ENCODE results near the gene NAB2.
"Not testable (repeated sequence)": the region's sequence is repeated elsewhere in the genome, so short reads cannot be mapped to it uniquely, and the experiment has no call there.

Gene NAB2

DNA sequence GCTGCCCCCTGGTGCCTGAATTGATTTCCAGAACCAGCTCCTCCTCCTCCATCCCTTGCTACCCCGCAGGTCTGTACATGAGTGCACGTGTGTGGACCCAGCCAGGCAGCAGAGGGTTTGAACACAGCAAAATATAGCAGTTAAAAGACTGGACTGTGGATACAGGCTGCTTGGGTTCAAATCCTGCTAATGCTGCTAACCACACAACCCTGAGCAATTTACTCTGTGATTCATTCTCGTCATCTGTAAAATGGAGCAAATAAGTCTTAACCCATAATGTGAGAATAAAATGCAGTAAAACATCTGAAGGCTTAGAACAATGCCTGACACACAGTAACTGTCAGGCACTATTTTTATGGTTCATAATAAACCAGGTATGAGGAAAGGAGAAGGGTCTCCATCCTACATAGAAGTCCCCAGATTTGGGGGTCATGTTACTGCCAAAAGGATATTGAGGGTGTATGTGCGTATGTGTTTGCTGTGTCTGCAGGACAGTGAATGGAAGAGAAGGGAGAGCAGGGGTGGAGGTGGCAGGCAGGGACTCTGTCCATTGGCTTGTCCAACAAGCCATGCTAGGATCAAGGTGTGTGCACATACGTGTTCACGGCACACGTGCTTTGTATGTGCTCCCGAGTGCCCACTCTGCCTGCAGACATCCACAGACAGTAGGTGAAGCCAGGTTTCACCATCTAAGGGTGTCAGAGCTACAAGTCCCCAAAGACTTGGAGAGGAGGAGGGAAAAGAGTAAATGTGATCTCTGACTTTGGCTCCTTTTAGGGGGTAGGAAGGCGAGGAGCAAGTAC lies 23.8 kb downstream of the NAB2 start:
- no peak for DNase-seq

DNA sequence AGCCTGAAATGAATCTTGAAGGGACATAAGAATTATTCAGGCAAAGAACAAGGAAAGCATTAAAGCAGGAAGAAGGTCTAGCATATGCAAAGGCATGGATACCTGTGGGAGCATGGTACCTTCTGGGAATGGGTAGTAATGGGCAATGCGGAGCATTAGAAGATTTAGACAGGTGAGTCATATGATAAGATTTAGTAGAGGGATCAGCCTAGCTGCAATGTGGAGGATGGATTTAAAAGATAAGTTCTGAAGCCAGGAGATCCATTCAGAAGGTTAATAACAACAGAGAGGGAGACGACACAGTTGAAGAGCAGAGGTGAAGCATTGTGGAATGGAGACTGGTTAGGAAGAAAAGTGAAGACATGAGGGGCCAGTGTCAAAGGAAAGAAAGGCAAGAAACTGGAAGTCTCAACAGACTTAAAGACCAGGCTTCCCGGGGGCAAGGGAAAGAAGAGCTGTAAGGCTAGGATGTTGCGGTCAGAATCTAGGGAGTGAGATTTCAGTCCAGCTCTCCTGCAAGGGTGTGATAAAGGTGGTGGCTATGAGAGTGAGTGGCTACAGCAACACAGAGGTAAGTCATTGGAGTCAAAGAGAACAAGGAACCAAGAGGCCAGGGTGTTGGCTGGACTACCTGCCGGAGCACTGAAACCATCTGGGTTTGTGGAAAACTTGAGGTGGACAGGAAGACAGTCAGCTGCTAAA lies 27.8 kb downstream of the NAB2 start:
- DNase-seq, result no peak

- peak; percentile 45 for DNase-seq
These were observed 29.9 kb downstream of the NAB2 start for GRCh38 chr12:57118711-57119271.

GRCh38 chr12:57119294-57120085 lies 30.6 kb downstream of the NAB2 start:
- no peak for DNase-seq

DNA sequence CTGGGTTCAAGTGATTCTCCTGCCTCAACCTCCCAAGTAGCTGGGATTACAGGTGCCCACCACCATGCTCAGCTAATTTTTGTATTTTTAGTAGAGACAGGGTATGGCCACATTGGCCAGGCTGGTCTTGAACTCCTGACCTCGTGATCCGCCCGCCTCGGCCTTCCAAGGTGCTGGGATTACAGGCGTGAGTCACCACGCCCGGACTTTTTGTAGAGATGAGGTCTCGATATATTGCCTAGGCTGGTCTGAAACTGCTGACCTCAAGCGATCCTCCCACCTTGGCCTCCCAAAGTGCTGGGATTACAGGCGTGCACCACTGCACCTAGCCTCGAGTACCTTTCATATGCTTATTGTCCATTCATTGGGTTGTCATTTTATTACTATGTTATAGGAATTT lies 31.8 kb downstream of the NAB2 start:
- DNase-seq, result not testable (repeated sequence)

DNA sequence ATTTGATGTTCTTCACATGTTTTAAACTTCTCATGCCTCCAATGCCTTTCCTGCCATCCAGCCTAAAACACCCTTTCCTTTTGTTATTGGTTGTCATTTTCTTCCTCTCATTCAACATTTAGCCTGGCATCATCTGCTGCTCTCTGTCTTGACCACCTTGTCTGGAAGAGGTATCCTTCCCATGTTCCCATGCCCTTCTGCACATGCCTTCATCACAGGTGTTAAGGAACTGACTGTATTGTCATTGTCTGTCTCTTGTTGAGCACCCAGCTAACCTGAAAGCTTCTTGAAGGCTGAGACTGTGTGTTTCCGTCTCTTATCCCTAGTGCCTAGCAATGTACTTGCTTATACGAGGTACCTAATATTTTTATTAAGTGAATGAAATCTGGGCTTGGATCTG lies 34.9 kb downstream of the NAB2 start:
- DNase-seq, result no peak

- peak; percentile 73 for DNase-seq
These were observed 35.5 kb downstream of the NAB2 start for GRCh38 chr12:57124261-57124877.

- no peak for DNase-seq
These were observed 37.1 kb downstream of the NAB2 start for GRCh38 chr12:57126061-57126460.

- DNase-seq, result no peak
These were observed 37.6 kb downstream of the NAB2 start for GRCh38 chr12:57126561-57126960.

DNA sequence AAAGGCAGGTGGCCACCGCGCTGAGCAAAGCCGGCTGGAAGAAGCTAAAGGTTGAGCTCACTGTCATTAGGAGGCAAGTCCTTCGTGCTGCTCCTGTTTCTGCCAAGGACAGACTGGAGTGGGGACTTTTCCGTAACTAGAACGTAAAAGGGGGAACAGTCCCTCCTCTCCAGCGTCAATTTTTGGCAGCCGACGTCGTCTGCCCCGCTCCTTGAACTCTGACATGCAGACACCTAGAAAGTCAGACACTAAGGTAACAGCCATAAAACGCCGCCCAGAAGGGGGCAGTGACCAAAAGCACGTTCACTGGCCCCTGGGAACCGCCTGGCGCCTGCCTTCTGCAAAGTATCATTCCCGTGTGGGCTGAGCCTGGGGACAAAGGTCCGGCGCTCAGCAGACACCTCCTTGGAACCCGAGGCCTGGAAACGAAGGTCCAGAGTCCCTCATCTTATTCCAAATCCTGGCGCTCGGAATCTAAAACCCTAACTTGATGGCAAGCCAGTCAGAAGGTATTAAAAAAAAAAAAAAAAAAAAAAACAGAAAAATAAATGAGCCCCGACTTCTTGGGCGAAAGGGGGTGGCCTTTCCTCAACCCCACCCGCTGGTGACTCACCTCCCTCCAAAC lies 38.3 kb downstream of the NAB2 start:
- peak; percentile 70 for DNase-seq

DNA sequence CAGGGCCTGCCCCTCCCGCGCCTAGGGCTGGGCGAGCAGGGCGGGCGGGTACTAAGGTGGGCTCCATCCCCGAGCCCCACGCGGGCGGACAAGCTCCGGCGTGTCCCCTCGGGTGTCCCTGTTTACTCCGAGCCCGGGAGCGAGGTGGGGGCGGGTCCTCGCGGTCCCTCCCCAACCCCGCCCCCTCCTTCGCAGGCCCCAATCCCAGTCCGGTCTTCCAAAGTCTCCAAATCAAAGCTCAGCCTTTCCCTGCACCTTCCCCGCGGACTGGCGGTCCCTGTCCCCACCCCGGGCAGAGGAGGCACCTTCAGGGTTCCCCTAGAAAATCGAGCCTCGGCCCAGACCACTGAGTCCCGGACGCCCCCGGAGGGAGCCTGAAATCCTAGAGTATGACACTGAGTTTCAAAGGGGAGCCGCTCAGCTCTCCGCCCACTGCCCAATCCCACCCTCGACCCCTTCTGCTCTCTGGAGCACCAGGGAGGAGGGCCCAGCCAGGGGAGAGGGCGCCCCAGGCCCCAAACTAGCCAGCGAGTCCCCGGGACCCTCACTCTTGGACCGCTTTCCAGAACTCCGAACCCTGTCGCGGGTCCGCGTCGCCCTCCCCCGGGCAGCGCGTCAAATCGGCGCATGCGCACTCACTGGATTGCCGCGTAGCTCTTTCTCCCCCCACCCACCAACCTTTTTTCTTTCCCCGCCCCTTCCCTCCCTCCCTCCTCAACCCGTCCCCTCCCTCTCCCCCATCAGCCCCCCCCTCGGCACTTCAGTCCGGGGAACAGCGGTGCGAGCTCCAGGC lies 39.0 kb downstream of the NAB2 start, which contains the start of gene LRP1:
TSS of gene LRP1 (plus strand) at position 758 of the 793 bp plus-strand sequence. CDS start 482 bp downstream, outside the sequence.
- DNase-seq, result peak; percentile 78

- no peak for DNase-seq
These were observed 39.8 kb downstream of the NAB2 start for GRCh38 chr12:57128519-57129247.

DNA sequence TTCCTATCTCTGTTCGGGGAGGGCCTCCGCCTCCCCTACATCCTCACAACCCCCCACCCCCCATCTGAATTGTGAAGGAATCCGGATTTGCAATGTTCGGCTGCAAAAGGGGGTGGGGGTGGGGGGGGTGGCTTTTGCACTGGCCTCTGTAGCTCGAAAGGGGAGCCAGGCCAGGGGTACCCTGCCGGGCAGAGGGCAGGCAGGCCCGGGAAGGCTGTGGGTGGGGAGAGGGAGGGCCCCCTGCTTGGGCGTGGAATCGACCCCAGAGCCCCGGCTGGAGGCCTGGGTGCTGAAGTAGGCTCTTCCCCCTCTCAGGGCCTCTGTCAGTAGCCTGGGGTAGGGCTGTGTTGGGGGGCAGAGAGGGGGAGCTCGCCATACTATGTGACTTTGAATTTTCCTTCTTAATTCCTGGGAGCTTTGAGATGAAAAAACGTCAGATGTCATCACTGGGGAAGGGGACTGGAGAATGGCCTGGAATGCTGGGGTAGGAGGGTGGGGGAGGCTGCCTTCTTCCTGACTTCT lies 40.5 kb downstream of the NAB2 start:
- no peak for DNase-seq

DNA sequence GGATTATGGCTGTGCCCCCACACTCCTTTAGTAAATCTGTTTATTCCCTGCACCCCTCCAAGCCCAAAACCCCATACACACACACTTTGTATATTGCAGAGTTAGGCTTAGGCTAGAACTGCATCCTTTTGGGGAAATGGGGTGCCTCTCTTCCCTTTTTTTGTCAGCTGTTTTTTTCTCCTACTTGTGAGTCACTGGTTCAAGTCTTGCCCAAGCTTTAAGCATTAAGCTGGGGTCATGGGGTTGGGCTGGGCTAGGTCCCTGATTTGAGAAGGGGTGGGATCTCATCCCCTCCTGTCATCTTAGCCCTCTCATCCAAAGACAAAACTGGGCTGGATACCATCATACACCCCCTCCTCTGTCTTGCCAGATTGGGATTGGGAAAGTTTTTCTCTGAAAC lies 41.0 kb downstream of the NAB2 start:
- peak; percentile 32 for DNase-seq

DNA sequence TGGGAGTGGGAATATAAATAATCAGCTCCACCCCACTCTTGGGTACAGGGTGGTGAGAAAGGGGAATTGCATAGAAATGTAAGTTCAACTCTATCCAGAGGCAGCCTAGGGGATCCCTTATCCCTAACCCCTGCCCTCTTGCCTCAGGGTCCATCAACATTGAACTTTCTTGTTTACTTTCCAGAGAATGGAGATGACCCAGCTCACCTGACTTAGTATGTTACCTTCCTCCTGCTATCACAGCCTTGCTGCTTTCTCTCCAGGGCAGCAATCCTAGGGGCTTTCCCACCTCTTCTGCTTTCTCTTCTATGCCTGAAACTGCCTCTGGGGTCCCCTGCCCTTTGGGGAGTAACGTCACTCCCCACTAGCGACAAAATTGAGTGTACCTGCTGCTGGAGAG lies 42.0 kb downstream of the NAB2 start:
- no peak for DNase-seq

GRCh38 chr12:57131896-57132744 lies 43.2 kb downstream of the NAB2 start:
- no peak for DNase-seq

DNA sequence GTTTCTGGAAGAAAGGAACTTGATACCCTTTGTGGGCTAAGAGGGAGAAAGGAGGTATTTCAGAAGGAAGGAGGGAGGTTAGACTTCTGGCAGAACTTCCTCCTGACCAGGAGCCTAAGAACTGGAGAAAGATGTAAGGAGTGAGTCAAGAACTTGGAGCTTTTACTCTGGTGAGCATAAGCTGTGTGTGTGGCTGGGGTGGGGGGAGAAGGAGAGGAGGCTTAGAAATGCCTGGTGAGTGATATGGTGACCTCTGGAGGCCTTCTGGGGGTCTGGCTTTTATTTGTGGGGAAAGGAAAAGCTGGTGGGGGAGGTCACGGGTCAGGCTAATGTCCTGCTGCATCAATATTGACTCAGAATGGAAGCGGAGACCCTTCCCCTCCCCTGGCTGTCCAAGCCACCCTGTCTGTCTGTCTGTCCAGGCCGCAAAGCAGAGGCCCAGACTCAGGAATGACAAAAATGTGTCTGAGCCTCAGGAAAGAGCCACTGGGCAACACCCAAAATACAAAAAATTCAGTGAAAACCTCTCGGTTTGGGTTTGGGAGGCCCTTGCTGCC lies 44.2 kb downstream of the NAB2 start:
- DNase-seq, result no peak

- no peak for DNase-seq
These were observed 45.0 kb downstream of the NAB2 start for GRCh38 chr12:57133916-57134315.

DNA sequence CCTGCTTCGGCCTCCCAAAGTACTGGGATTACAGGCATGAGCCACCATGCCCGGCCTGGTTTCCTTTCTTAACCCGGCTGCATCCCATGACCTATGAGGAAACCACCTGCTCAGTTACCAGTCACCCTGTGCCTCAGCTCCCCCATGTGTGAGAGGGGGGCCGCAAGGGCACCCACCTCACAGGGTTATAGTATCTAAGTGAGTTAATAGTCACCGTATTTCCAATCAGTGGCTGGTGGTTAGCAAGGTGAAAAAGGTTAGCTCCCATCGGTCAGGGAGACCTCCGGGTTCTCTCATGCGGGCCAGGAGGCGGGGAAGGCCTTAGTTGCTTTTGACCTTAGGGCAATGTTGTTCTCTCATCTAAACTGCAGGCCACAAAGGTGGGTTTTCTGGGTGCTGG lies 46.0 kb downstream of the NAB2 start:
- no peak for DNase-seq
